Neutrophil (primary cell): ENCODE measurements around the gene ADGRD1.
"Not testable (repeated sequence)": the region's sequence is repeated elsewhere in the genome, so short reads cannot be mapped to it uniquely, and the experiment has no call there.

ENCODE experiments used
- H3K27ac ChIP-seq: fragments of 200-600 bp; sonication (generic); 2 replicates; pipeline ENCODE4 v1.5.1; 2016; ENCODE audit warnings: mild to moderate bottlenecking, moderate library complexity
- H3K27me3 ChIP-seq: fragments of 200-600 bp; sonication (generic); 2 replicates; pipeline ENCODE4 v1.6.0; 2016; ENCODE audit warnings: mild to moderate bottlenecking
- H3K36me3 ChIP-seq: fragments of 200-600 bp; sonication (generic); 2 replicates; pipeline ENCODE4 v1.5.1; 2017
- H3K4me1 ChIP-seq, 2 experiments: fragments of 200-600 bp in 1 of 2; sonication (generic) in 1 of 2; 1 replicate in 1 of 2; 2 replicates in 1 of 2; pipeline versions ENCODE4 v1.5.1 to v1.6.1; 2013 to 2016; ENCODE audit warnings: low read depth in 1 of 2, low read length in 1 of 2, mild to moderate bottlenecking in 1 of 2, moderate library complexity in 1 of 2; ENCODE audit not compliant: control insufficient read depth in 1 of 2, insufficient read depth in 1 of 2
- H3K4me3 ChIP-seq, 2 experiments: fragments of 200-600 bp in 1 of 2; sonication (generic) in 1 of 2; 1 replicate in 1 of 2; 2 replicates in 1 of 2; pipeline ENCODE4 v1.5.1; 2013 to 2016; ENCODE audit warnings: low read depth in 1 of 2, low read length in 1 of 2, mild to moderate bottlenecking in 1 of 2, moderate library complexity in 1 of 2
- H3K9me3 ChIP-seq: fragments of 200-600 bp; sonication (generic); 2 replicates; pipeline ENCODE4 v1.5.1; 2016
- CTCF ChIP-seq: fragments of 200-600 bp; sonication (generic); IDR thresholded peaks from 2 replicates; pipeline ENCODE4 v1.5.1; 2016; ENCODE audit warnings: antibody characterized with exemption

Gene ADGRD1

DNA sequence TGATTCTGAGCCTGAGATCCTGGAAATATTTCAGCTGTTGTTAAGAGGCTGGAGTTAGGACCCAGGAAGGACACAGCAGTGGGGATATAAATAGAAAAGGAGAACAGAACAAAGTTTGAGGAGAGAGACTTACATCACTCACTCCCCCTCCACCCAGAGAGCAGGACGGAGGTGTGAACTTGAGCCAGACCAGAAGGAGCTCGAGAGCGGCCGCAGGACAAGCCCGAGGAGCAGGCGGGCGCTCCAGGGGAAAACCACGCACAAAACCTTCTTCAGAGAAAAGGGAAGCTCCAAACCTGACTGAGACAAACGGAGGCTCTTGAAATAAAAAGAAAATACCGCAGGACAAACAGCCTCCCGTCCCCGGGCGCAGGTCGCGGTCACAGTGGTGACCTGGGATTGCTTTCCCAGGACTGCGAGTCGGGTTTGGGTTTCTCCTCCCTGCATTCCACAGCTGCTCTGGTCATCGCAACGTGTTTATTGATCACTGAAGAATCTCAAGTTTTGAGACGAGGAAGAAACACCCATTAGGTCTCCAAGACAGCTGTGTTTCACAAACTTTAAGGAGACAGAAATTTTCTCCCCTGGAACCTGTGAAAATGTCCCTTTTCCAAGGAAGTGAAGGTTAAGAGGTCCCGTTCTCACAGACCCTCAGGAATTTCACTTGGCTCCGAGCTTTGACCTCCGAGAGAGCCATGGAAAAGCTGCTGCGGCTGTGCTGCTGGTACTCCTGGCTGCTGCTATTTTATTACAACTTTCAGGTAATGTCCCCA lies at the start of gene ADGRD1:
TSS of gene ADGRD1 (plus strand) at position 137 of the 773 bp plus-strand sequence. CDS start at position 696, 559 bp downstream.
- Histone ChIP-seq H3K36me3 (no peaks in the 10 kb centered on the region), H3K9me3 (no peaks in the 10 kb centered on the region), H3K27me3 (peaks cover 27% of the 10 kb centered on the region), H3K27ac (no peak within 1 kb of the TSS), H3K4me3 (no peak within 1 kb of the TSS), H3K4me1 (no peaks in the 10 kb centered on the region)
- TF ChIP-seq CTCF = no peak

DNA sequence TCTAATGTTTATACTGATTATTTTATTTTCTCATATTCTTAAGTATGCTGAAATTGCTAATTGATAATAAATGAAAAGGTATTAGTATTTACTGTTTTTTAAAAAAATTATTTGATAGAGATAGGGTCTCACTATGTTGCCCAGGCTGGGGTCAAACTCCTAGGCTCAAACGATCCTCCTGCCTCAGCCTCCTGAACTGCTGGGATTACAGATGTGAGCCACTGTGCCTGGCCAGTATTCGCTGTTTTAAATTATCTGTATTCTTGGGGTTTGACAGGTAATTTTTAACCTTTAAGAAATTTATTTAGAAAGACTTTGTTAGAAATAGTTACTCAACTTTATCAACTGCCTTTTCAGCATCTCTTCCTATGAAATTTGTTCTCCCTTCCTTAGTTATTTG lies 49.6 kb upstream of the ADGRD1 start:
- Histone ChIP-seq H3K27me3 (no peaks in the 10 kb centered on the region), H3K36me3 (no peaks in the 10 kb centered on the region), H3K4me1 (no peaks in the 10 kb centered on the region), H3K27ac (no peak overlapping the region), H3K4me3 (no peak overlapping the region), H3K9me3 (no peaks in the 10 kb centered on the region)
- TF ChIP-seq CTCF = no peak

DNA sequence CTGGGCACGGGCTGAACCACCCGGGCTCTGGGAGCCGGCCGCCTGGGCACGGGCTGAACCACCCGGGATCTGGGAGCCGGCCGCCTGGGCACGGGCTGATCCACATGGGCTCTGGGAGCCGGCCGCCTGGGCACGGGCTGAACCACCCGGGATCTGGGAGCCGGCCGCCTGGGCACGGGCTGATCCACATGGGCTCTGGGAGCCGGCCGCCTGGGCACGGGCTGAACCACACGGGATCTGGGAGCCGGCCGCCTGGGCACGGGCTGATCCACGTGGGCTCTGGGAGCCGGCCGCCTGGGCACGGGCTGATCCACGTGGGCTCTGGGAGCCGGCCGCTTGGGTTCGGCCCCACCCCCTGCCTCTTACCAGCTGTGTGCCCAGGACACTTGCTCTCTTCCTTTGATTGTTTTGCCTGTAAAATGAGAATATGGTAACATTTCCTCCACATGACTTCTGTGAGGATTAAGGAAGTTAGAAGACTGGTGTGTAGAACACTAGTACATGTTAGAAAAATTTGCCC lies 48.7 kb upstream of the ADGRD1 start:
- H3K27ac ChIP-seq, H3K4me1 ChIP-seq, H3K4me3 ChIP-seq, H3K9me3 ChIP-seq, H3K36me3 ChIP-seq, H3K27me3 ChIP-seq: not testable (repeated sequence)

GRCh38 chr12:130909111-130909510 lies 44.6 kb upstream of the ADGRD1 start:
- no peaks in the 10 kb centered on the region for H3K9me3 ChIP-seq
- no peaks in the 10 kb centered on the region for H3K27me3 ChIP-seq
- H3K27ac ChIP-seq = no peak overlapping the region
- H3K4me3 ChIP-seq = no peak overlapping the region
- TF ChIP-seq CTCF = no peak
- no peaks in the 10 kb centered on the region for H3K36me3 ChIP-seq
- H3K4me1 ChIP-seq = no peaks in the 10 kb centered on the region

DNA sequence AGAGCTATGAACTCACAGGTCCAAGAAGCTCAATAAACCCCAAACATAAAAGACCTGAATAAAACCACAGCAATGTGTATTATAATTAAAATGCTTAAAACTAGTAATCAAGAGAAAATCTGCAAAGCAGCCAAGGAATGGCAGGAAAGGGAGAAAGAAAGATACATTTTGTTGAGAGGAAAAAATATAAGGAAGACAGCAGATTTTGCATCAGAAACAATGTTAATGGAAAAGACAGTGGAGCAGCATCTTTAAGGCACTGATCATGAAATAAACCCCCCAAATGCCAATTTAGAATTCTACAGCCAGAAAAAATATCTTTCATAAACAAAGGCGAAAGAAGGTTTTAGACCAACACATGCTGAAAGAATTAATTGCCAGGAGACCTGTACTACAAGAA lies 42.5 kb upstream of the ADGRD1 start:
- Histone ChIP-seq H3K4me1 (no peaks in the 10 kb centered on the region), H3K27me3 (peaks cover 17% of the 10 kb centered on the region), H3K36me3 (no peaks in the 10 kb centered on the region), H3K4me3 (no peak overlapping the region), H3K27ac (no peak overlapping the region), H3K9me3 (no peaks in the 10 kb centered on the region)
- no peak for TF ChIP-seq CTCF

DNA sequence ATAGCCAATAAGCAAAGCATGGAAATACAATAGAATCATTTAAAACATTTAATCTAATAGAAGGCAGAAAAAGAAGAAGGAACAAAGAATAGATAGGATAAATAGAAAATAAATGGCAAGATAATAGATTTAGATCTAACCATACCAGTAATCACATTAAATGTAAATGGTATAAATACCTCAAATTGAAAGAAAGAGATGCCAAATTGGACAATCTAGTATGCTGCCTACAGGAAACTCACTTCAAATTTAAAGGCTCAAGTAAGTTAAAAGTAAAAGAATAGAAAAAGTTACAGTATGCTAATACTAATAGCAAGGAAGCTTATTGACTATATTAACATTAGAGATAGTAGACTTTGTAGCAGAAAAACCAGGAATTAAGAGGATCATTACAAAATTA lies 41.8 kb upstream of the ADGRD1 start:
- H3K9me3 ChIP-seq = no peaks in the 10 kb centered on the region
- no peak overlapping the region for H3K27ac ChIP-seq
- H3K4me1 ChIP-seq = no peaks in the 10 kb centered on the region
- no peak for TF ChIP-seq CTCF
- peaks cover 25% of the 10 kb centered on the region for H3K27me3 ChIP-seq
- H3K36me3 ChIP-seq = no peaks in the 10 kb centered on the region
- no peak overlapping the region for H3K4me3 ChIP-seq
